ENCODE measurements around the gene TGIF1. TPM values are rescaled to one million over a fixed set of nuclear protein-coding genes. Genes with fewer than 3 reads are reported as not detected.

TGIF1 gene
- total and polyA plus RNA-seq, 2 donors: 64.0 to 82.6 TPM

- Histone ChIP-seq H3K27ac (ENCODE audit: low read depth) (peak overlapping the region; percentile 99), H3K36me3 (ENCODE audit: insufficient read depth) (no peaks in the 10 kb centered on the region), H3K4me1 (ENCODE audit: insufficient read depth) (no peaks in the 10 kb centered on the region), H3K4me3 (ENCODE audit: low read depth, low read length) (peak overlapping the region; percentile 83)
- WGBS: 3% methylated on average over 22 of the region's 22 CpGs
- peak; percentile 80 for DNase-seq (ENCODE audit: extremely low spot score)
Measured at GRCh38 chr18:3447068-3447894, 2.7 kb upstream of the TGIF1 start.

DNA sequence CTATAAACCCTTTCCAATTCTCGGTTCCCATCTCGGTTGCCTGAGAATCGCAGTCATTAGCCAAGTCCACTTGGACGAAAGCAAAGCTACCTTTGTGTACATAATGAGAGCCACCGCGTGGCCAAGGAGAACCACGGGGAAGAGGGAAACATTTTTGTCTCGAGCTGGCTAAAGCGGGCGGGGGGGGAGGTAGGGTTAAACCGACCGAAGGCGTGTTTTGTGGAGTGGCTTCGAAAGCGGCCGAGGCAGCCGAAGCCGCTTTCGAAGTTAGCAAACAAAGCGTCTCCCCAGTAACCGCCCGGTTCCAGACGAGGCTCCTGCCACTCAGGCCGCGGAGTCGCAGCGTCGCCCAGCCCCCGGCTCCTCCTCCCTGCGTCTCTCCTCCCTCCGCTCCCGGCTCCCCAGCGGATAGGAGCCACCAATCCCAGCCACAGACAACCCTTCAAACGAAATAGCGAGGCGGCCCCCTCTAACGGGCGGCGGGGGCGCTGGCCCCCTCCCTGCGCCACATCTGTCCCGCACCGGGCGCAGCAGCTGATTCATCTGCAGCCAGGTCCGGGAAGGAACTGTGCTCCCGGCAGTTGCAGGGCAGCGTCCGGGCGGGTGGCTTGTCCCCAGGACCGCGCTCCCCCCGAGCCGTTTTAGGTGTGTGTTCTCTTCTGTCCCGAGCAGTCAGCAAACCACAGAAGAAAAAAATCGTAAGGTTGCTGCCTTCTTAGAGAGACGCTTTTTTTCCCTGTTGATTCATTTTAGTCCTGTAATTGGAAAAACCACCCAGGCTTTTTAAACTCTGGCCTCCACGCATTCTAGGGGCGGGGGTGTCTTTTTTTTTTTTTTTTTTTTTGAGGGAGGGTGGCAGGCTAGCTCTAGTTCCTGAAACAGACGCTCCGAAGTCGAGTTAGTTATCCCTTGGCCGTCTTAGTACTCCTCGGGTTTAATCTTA lies 1.8 kb upstream of the TGIF1 start:
- DNase-seq (ENCODE audit: extremely low spot score): peak; percentile 89
- H3K4me1 ChIP-seq (ENCODE audit: insufficient read depth): no peaks in the 10 kb centered on the region
- peak overlapping the region; percentile 99 for H3K27ac ChIP-seq (ENCODE audit: low read depth)
- under 1% methylated on average over 63 of the region's 63 CpGs for WGBS
- peak overlapping the region; percentile 83 for H3K4me3 ChIP-seq (ENCODE audit: low read depth, low read length)
- no peaks in the 10 kb centered on the region for H3K36me3 ChIP-seq (ENCODE audit: insufficient read depth)

DNA sequence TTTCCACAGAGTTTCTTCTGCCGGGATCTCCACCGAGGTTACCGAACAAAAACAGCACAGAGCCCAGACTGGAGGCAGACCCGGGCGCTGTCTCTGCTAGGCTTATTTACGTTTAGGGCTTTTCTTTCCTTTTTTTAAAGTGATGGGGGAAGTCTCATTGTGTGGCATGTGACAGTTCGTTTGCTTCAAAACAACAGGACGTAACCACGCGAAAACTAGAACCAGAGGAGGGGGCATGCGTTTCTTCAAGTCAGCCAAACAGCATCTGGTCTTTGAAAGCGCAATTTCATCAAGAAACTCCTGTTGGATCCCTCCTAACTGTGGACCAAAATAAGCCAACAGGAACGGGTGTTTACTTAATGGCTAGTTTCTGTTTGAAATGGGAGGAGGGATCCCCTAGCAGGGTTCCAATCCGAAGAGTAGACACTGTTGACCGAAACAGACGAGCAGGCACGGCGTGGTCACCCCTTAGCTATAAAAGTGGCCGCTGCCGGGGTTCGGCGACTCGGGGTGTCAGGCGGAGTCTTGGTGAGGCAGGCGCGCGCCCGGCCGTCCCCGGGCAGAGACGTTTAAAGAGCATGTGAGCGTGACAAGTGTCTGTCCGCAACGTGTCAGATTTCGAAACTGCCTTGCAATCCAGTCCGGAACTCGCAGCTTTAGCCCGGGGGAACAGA lies 997 bp upstream of the TGIF1 start:
- Histone ChIP-seq H3K27ac (ENCODE audit: low read depth) (peak overlapping the region; percentile 99), H3K36me3 (ENCODE audit: insufficient read depth) (no peaks in the 10 kb centered on the region), H3K4me3 (ENCODE audit: low read depth, low read length) (peak overlapping the region; percentile 83), H3K4me1 (ENCODE audit: insufficient read depth) (no peaks in the 10 kb centered on the region)
- no peak for DNase-seq (ENCODE audit: extremely low spot score)
- WGBS: under 1% methylated on average over 38 of the region's 38 CpGs

GRCh38 chr18:3449512-3450011 lies 410 bp upstream of the TGIF1 start:
- under 1% methylated on average over 47 of the region's 47 CpGs for WGBS
- Histone ChIP-seq H3K4me3 (ENCODE audit: low read depth, low read length) (peak overlapping the region; percentile 83), H3K27ac (ENCODE audit: low read depth) (peak overlapping the region; percentile 99), H3K36me3 (ENCODE audit: insufficient read depth) (no peaks in the 10 kb centered on the region), H3K4me1 (ENCODE audit: insufficient read depth) (no peaks in the 10 kb centered on the region)
- no peak for DNase-seq (ENCODE audit: extremely low spot score)

DNA sequence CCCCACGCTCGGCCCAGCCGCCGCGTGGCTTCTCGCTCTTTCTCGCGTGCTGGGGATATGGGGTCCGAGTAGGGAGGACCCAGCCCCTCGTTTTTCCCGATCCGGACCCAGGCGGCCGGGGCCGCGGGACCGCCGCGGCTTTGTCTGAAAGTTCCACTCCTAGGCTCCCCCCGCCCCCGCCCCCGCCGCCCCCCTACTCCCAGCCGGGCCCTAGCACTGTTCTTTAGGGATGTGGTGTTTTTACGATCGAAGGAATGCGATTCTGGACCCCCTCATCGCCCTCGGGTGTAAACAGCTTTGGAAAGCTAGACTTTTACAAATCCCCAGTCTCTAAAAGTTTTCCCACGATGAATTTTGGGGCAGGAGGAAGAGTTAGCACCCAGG lies 819 bp downstream of the TGIF1 start:
- Histone ChIP-seq H3K36me3 (ENCODE audit: insufficient read depth) (no peaks in the 10 kb centered on the region), H3K4me3 (ENCODE audit: low read depth, low read length) (peak overlapping the region; percentile 83), H3K27ac (ENCODE audit: low read depth) (peak overlapping the region; percentile 100), H3K4me1 (ENCODE audit: insufficient read depth) (no peaks in the 10 kb centered on the region)
- no peak for DNase-seq (ENCODE audit: extremely low spot score)
- WGBS: under 1% methylated on average over 30 of the region's 30 CpGs

DNA sequence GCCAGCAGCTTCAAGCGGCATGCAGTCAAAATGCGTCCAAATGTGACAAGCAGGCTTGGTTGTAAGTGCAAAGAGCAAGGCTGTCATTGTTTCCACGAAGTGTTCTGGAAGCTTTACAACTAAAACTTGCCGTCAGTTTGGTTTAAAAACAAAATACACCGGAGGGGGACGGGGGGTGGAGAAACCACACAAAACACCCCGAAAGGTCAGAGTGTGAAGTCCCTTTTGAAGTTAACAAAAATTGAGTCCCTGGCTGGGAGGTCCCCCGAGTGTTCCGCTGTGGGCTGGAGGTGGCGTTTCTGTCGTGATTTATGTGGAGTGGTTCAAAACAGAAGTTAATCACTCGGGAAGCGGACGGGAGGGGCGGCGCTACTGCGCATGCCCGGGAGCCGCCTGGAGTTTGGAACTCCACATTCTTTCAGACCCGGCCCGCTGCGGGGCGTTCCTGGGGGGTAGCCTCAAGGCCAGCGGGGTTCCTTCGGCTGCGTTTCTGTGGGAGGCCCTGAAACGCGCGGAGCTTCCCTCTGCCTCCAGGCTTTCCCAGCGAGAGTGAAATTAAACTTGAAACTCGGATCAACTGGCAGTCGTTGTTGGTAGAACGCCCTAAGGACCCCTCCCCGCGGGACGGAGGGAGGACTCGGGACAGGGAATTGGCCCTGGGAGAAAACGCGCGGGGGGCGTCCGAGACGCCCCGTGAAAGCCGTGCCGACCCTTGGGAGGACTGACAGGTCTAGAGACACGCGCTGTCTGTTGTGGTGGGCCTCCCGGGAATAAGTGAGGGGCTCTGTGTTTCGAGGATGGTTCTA lies 1.4 kb downstream of the TGIF1 start:
- Histone ChIP-seq H3K4me1 (ENCODE audit: insufficient read depth) (no peaks in the 10 kb centered on the region), H3K36me3 (ENCODE audit: insufficient read depth) (no peaks in the 10 kb centered on the region), H3K27ac (ENCODE audit: low read depth) (peak overlapping the region; percentile 100), H3K4me3 (ENCODE audit: low read depth, low read length) (peak overlapping the region; percentile 83)
- WGBS: under 1% methylated on average over 50 of the region's 50 CpGs
- peak; percentile 90 for DNase-seq (ENCODE audit: extremely low spot score)

DNA sequence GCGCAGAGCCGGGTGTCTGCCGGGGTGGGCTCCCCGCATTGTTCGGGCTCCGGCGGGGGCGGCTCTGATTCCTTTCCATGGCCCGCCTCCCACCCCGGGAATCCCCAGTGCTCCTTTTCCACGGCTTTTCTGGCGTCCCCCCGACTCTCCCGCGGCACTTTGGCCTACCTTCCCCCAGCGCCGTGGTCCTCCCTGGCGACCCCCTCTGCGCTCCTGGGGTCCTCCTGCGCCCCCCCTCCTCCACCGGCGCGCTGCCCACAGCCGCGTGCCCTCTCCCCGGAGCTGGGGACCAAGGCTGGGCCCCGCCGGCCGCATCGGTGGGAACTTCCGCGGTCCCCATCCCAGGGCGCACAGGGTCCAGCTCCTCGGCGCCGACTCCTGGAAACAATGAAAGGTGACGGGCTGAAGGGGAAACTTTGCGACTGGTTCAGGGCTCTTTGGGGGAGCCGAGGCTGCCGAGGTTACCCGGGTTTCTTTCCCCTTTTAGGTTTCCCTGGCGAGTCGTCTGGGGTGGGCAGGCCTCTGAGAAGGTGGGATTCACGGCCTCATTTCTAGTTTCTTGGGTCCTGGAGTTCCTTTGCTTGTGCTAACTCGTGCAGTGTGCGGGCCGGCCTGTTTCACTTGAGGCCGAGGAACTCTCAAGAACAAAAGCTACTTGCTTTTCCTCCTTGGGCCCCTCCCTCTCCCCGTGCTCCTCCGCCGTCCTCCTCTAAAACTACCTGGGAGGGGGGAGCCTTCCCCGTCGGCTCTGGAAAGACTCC lies 2.2 kb downstream of the TGIF1 start:
- peak overlapping the region; percentile 100 for H3K27ac ChIP-seq (ENCODE audit: low read depth)
- WGBS: 1% methylated on average over 53 of the region's 53 CpGs
- no peaks in the 10 kb centered on the region for H3K4me1 ChIP-seq (ENCODE audit: insufficient read depth)
- H3K4me3 ChIP-seq (ENCODE audit: low read depth, low read length): peak overlapping the region; percentile 83
- H3K36me3 ChIP-seq (ENCODE audit: insufficient read depth): no peaks in the 10 kb centered on the region
- DNase-seq (ENCODE audit: extremely low spot score): no peak

- Histone ChIP-seq H3K27ac (ENCODE audit: low read depth) (peak overlapping the region; percentile 100), H3K36me3 (ENCODE audit: insufficient read depth) (no peaks in the 10 kb centered on the region), H3K4me3 (ENCODE audit: low read depth, low read length) (peak overlapping the region; percentile 83), H3K4me1 (ENCODE audit: insufficient read depth) (no peaks in the 10 kb centered on the region)
- no peak for DNase-seq (ENCODE audit: extremely low spot score)
- WGBS: 35% methylated on average over 17 of the region's 17 CpGs
Measured at GRCh38 chr18:3452750-3453539, 3.0 kb downstream of the TGIF1 start.

DNA sequence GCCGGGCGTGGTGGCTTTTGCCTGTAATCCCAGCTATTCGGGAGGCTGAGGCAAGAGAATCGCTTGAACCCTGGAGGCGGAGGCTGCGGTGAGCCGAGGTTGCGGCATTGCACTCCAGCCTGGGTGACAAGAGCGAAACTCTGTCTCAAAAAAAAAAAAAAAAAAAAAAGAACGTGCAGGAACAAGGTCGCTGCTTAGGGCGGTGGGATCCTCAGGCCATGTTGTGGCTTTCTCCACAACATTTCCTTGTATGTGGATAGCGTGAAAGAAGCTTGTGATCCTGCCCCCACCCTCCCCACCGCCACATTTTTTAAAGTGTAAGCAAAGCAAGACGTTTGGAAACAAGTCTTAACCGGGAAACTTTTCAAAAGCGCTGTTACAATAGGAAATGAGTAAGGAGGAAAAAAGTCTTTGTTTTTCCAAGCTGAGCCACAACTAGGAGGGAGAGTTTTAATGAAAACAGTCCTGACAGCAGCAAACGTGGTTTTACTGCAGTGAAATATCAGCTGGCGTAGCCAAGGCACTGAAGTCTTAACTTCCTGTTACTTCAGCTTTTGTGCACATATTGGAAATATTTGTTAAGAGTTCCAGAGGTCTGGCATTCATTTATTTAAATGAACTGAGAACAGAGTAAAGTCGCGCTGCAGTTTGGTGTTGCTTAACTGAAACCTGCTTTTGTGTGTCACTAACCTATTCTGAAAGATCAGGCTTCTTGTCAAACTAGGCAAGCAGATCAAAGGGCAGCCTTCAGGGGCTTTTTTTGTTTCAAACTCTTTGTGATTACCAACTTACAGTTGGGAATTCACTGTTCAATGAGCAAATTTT lies 3.8 kb downstream of the TGIF1 start:
- Histone ChIP-seq H3K36me3 (ENCODE audit: insufficient read depth) (no peaks in the 10 kb centered on the region), H3K27ac (ENCODE audit: low read depth) (peak overlapping the region; percentile 100), H3K4me3 (ENCODE audit: low read depth, low read length) (peak overlapping the region; percentile 5), H3K4me1 (ENCODE audit: insufficient read depth) (no peaks in the 10 kb centered on the region)
- 10% methylated on average over 21 of the region's 21 CpGs for WGBS
- peak; percentile 75 for DNase-seq (ENCODE audit: extremely low spot score)

DNA sequence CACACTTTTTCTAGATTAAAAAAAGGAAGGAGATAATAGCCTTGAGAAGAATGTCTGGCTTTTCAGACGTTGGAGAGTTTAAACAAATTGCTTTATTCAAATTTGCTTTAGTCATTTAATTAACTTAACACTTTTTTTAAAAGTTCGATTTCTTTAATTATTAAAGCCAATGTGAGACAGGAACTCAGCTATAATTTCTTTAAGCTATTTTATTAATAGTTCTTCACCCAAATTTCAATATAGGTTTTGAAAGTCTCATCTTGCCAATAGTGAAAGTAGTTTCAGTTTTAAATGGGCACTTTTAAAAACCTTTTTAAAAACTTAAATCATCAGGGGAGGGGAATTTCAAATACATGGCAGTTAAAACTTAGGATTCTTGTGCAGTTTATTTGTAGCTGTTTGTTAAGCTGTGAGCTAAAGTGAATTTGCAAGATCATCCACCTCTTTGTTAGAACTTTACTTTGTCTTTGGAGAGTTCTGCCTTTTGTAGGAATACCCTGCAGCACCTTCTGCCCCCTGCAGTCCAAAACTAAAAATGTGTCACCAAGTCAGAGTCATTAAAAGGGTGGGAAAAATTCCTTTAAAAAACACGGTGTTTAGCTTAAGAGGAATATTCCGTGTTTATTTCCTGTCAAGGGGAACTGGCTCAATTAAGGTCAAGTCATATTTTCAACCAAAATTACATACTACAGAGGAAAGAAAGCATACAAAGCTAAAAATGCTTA lies 4.6 kb downstream of the TGIF1 start:
- under 1% methylated on average over 4 of the region's 4 CpGs for WGBS
- Histone ChIP-seq H3K36me3 (ENCODE audit: insufficient read depth) (no peaks in the 10 kb centered on the region), H3K4me1 (ENCODE audit: insufficient read depth) (no peaks in the 10 kb centered on the region), H3K4me3 (ENCODE audit: low read depth, low read length) (peak overlapping the region; percentile 5), H3K27ac (ENCODE audit: low read depth) (no peak overlapping the region)
- no peak for DNase-seq (ENCODE audit: extremely low spot score)

Data from urinary bladder (tissue), 4 donors.